ENCODE data around the gene PRPH2. TPM values are rescaled to one million over a fixed set of nuclear protein-coding genes. Genes with fewer than 3 reads are reported as not detected.

The PRPH2 gene
- total and polyA plus RNA-seq, 2 of the 13 experiments (the other 11 are each of a cell fraction or from before 2014, with no cell fraction given), result 0.03 to 0.04 TPM

- TF ChIP-seq, protein P1, sequence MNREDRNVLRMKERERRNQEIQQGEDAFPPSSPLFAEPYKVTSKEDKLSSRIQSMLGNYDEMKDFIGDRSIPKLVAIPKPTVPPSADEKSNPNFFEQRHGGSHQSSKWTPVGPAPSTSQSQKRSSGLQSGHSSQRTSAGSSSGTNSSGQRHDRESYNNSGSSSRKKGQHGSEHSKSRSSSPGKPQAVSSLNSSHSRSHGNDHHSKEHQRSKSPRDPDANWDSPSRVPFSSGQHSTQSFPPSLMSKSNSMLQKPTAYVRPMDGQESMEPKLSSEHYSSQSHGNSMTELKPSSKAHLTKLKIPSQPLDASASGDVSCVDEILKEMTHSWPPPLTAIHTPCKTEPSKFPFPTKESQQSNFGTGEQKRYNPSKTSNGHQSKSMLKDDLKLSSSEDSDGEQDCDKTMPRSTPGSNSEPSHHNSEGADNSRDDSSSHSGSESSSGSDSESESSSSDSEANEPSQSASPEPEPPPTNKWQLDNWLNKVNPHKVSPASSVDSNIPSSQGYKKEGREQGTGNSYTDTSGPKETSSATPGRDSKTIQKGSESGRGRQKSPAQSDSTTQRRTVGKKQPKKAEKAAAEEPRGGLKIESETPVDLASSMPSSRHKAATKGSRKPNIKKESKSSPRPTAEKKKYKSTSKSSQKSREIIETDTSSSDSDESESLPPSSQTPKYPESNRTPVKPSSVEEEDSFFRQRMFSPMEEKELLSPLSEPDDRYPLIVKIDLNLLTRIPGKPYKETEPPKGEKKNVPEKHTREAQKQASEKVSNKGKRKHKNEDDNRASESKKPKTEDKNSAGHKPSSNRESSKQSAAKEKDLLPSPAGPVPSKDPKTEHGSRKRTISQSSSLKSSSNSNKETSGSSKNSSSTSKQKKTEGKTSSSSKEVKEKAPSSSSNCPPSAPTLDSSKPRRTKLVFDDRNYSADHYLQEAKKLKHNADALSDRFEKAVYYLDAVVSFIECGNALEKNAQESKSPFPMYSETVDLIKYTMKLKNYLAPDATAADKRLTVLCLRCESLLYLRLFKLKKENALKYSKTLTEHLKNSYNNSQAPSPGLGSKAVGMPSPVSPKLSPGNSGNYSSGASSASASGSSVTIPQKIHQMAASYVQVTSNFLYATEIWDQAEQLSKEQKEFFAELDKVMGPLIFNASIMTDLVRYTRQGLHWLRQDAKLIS (CRISPR knock-in tag; IDR thresholded peaks at IDR 0.05), result no peak
- 0 out of 2 replicates have a peak, but pooled peaks have one; percentile 19 for TF ChIP-seq ZBTB38 (CRISPR knock-in tag; IDR thresholded peaks at IDR 0.05)
- no peak for TF ChIP-seq ZNF577 (CRISPR knock-in tag; IDR thresholded peaks at IDR 0.05; ENCODE audit: borderline replicate concordance, low read depth)
These were observed 4.8 kb upstream of the PRPH2 start (continued) for GRCh38 chr6:42727087-42727611.

GRCh38 chr6:42726485-42727086, 4.2 kb upstream of the PRPH2 start:
- in situ Hi-C loops (cut with HindIII; ENCODE audit: extremely low pct_ligation_motif_present, low pct_unique_long_range_greater_than_20kb), result loop anchor here (5.0 kb wide), 1 partner anchor 64 kb away; no protein-coding TSS in a partner anchor
- POLR2A ChIA-PET, result interaction anchor here (0.9 to 2.4 kb wide), 4 partner anchors 19 to 153 kb away, joined by 4 to 14 read pairs (median 4); partner anchors contain the start of genes RPL7L1 and TBCC
- peak; percentile 97 for FAIRE-seq
- TF ChIP-seq SOX13 (IDR thresholded peaks at IDR 0.05), result 0 out of 2 replicates have a peak, but pooled peaks have one; percentile 16
- no peak; a peak in 1 of 4 replicates for TF ChIP-seq SOX13 (CRISPR knock-in tag; conservative IDR thresholded peaks at IDR 0.05 in 1 of 2, IDR thresholded peaks at IDR 0.05 in 1 of 2)
- peak; percentile 17; the same call in 1 of the 2 replicates for TF ChIP-seq ZNF331 (CRISPR knock-in tag; IDR thresholded peaks at IDR 0.05)
- peak; percentile 63; the same call in 1 of the 2 replicates for TF ChIP-seq POGK (CRISPR knock-in tag; conservative IDR thresholded peaks at IDR 0.05)
- TF ChIP-seq SMC3 (IDR thresholded peaks at IDR 0.05; ENCODE audit: low read length), result peak; percentile 97
- TF ChIP-seq FOXA3 (CRISPR knock-in tag; IDR thresholded peaks at IDR 0.05), result peak; percentile 87
- TF ChIP-seq ZNF691 (CRISPR knock-in tag; IDR thresholded peaks at IDR 0.05; ENCODE audit: borderline replicate concordance, low read depth), result 0 out of 2 replicates have a peak, but pooled peaks have one; percentile 65
- TF ChIP-seq, protein P2, sequence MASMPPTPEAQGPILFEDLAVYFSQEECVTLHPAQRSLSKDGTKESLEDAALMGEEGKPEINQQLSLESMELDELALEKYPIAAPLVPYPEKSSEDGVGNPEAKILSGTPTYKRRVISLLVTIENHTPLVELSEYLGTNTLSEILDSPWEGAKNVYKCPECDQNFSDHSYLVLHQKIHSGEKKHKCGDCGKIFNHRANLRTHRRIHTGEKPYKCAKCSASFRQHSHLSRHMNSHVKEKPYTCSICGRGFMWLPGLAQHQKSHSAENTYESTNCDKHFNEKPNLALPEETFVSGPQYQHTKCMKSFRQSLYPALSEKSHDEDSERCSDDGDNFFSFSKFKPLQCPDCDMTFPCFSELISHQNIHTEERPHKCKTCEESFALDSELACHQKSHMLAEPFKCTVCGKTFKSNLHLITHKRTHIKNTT (CRISPR knock-in tag; IDR thresholded peaks at IDR 0.05), result no peak

More at GRCh38 chr6:42726485-42727086, 4.2 kb upstream of the PRPH2 start:
- Histone ChIP-seq H2AFZ (ENCODE audit: low read length) (no peak overlapping the region), H3K9me3 (ENCODE audit: low read length) (no peaks in the 10 kb centered on the region), H3K79me2 (ENCODE audit: insufficient read depth, low read length) (no peaks in the 10 kb centered on the region), H3K4me1 (ENCODE audit: insufficient read depth, low read length) (peaks cover 20% of the 10 kb centered on the region), H3K9ac (ENCODE audit: insufficient read depth, low read depth, low read length) (no peak overlapping the region), H3K4me3 (replicated peaks in 1 of 3; ENCODE audit: insufficient read depth in 1 of 3, low read depth in 2 of 3, low read length in 3 of 3) (no peak overlapping the region), H3K4me2 (ENCODE audit: low read depth, low read length) (peak overlapping the region; percentile 53), H3K27ac (ENCODE audit: extremely low read length, insufficient read depth, low read length) (no peak overlapping the region), H3K27me3 (ENCODE audit: control insufficient read depth in 1 of 2, insufficient read depth in 2 of 2, low read length in 2 of 2) (no peaks in the 10 kb centered on the region), H3K36me3 (replicated peaks in 1 of 2; ENCODE audit: control insufficient read depth in 1 of 2, insufficient read depth in 2 of 2, low read length in 2 of 2) (no peaks in the 10 kb centered on the region), H4K20me1 (ENCODE audit: insufficient read depth, low read length) (no peaks in the 10 kb centered on the region)
- peak; percentile 84 for DNase-seq (ENCODE audit: low spot score)
- intact Hi-C loops (cut with micrococcal nuclease; ENCODE audit: unreplicated experiment), result loop anchor here (1.0 to 5.0 kb wide), 3 partner anchors 65 to 166 kb away; a partner anchor contains a TSS
- WGBS (ENCODE audit: low lambda C conversion rate), result 20% methylated on average over 14 of the region's 14 CpGs
- BruUV-seq (replicated peaks), result no TSS peak
- ATAC-seq, result peak; percentile 82
- CTCF ChIA-PET (ENCODE audit: low intra/inter-chr PET ratio, low total read pairs), result interaction anchor here (0.6 to 1.9 kb wide), 4 partner anchors 65 to 417 kb away, joined by 3 to 29 read pairs (median 8); no protein-coding TSS in a partner anchor
